Measurements from ENCODE around the gene YWHAG. TPM values are rescaled to one million over a fixed set of nuclear protein-coding genes. Genes with fewer than 3 reads are reported as not detected.
A peak's percentile ranks its signal among the peaks of the same experiment; 100 is the strongest.
"Not testable (repeated sequence)": the region's sequence is repeated elsewhere in the genome, so short reads cannot be mapped to it uniquely, and the experiment has no call there.

The YWHAG gene
- total RNA-seq, 1 donor from 2014 or later, result 190 TPM

- H3K36me3 ChIP-seq, result no peaks in the 10 kb centered on the region
- no peaks in the 10 kb centered on the region for H3K79me2 ChIP-seq (ENCODE audit: low read depth)
- H3K27ac Mint-ChIP-seq, result no peak overlapping the region
- H3K4me1 Mint-ChIP-seq, result peaks cover 29% of the 10 kb centered on the region
- H3F3A ChIP-seq (ENCODE audit: low read depth), result peaks cover 6% of the 10 kb centered on the region
- TF ChIP-seq EZH2 (IDR thresholded peaks at IDR 0.05) (no peak), EZH2phosphoT487 (IDR thresholded peaks at IDR 0.05) (no peak), CTCF (IDR thresholded peaks at IDR 0.05) (no peak)
- H4K20me1 ChIP-seq (ENCODE audit: low read depth), result no peaks in the 10 kb centered on the region
- DNase-seq (ENCODE audit: low spot score), result no peak
- H3K9me3 Mint-ChIP-seq, result no peaks in the 10 kb centered on the region
- H3K36me3 Mint-ChIP-seq, result no peaks in the 10 kb centered on the region
- H3K27me3 ChIP-seq, result no peaks in the 10 kb centered on the region
- H3K4me3 ChIP-seq, result no peak overlapping the region
- H2AFZ ChIP-seq (replicated peaks), result no peak overlapping the region
- H3K9me3 ChIP-seq (ENCODE audit: low read depth), result no peaks in the 10 kb centered on the region
- H3K27me3 Mint-ChIP-seq (ENCODE audit: insufficient read depth, low read depth), result peaks cover 8% of the 10 kb centered on the region
- H3K9ac ChIP-seq, result no peak overlapping the region
- H3K4me1 ChIP-seq, result no peaks in the 10 kb centered on the region
- H3K27ac ChIP-seq, result no peak overlapping the region
- H3K4me3 Mint-ChIP-seq, result no peak overlapping the region
- H3K4me2 ChIP-seq, result no peak overlapping the region
These were observed 65.3 kb downstream of the YWHAG start for GRCh38 chr7:76293407-76293901.

- not testable (repeated sequence) for H3K36me3 Mint-ChIP-seq; H3K27ac ChIP-seq; H3K9me3 Mint-ChIP-seq; H3F3A ChIP-seq (ENCODE audit: low read depth); H3K4me3 Mint-ChIP-seq; H3K4me1 ChIP-seq; H2AFZ ChIP-seq (replicated peaks); H3K27ac Mint-ChIP-seq; H3K4me2 ChIP-seq; H4K20me1 ChIP-seq (ENCODE audit: low read depth); DNase-seq (ENCODE audit: low spot score); H3K36me3 ChIP-seq; H3K4me3 ChIP-seq; H3K27me3 Mint-ChIP-seq (ENCODE audit: insufficient read depth, low read depth); H3K79me2 ChIP-seq (ENCODE audit: low read depth); H3K9ac ChIP-seq; H3K9me3 ChIP-seq (ENCODE audit: low read depth); H3K27me3 ChIP-seq
- peaks cover 29% of the 10 kb centered on the region for H3K4me1 Mint-ChIP-seq
These were observed 65.9 kb downstream of the YWHAG start for GRCh38 chr7:76292911-76293310.

GRCh38 chr7:76292213-76292573 lies 66.6 kb downstream of the YWHAG start:
- Histone ChIP-seq H3K79me2 (ENCODE audit: low read depth) (no peaks in the 10 kb centered on the region), H3K9ac (no peak overlapping the region), H4K20me1 (ENCODE audit: low read depth) (no peaks in the 10 kb centered on the region), H2AFZ (replicated peaks) (peak overlapping the region; percentile 87), H3K27me3 (no peaks in the 10 kb centered on the region), H3K4me3 (no peak overlapping the region), H3K4me1 (no peaks in the 10 kb centered on the region), H3K9me3 (ENCODE audit: low read depth) (no peaks in the 10 kb centered on the region), H3K36me3 (no peaks in the 10 kb centered on the region), H3K27ac (no peak overlapping the region), H3K4me2 (no peak overlapping the region), H3F3A (ENCODE audit: low read depth) (peaks cover 6% of the 10 kb centered on the region)
- no peak for DNase-seq (ENCODE audit: low spot score)
- Mint-ChIP-seq H3K9me3 (no peaks in the 10 kb centered on the region), H3K4me3 (peak overlapping the region; percentile 59), H3K4me1 (peaks cover 29% of the 10 kb centered on the region), H3K36me3 (no peaks in the 10 kb centered on the region), H3K27me3 (ENCODE audit: insufficient read depth, low read depth) (peaks cover 8% of the 10 kb centered on the region), H3K27ac (peak overlapping the region; percentile 78)
- TF ChIP-seq EZH2 (IDR thresholded peaks at IDR 0.05) (no peak), CTCF (IDR thresholded peaks at IDR 0.05) (no peak), EZH2phosphoT487 (IDR thresholded peaks at IDR 0.05) (no peak)

- Histone ChIP-seq H3K27ac (no peak overlapping the region), H3K9me3 (ENCODE audit: low read depth) (no peaks in the 10 kb centered on the region), H3K4me2 (no peak overlapping the region), H2AFZ (replicated peaks) (peak overlapping the region; percentile 87), H3K4me3 (no peak overlapping the region), H3K9ac (no peak overlapping the region), H3K79me2 (ENCODE audit: low read depth) (no peaks in the 10 kb centered on the region), H3K36me3 (no peaks in the 10 kb centered on the region), H4K20me1 (ENCODE audit: low read depth) (no peaks in the 10 kb centered on the region), H3K27me3 (no peaks in the 10 kb centered on the region), H3K4me1 (no peaks in the 10 kb centered on the region), H3F3A (ENCODE audit: low read depth) (peaks cover 6% of the 10 kb centered on the region)
- Mint-ChIP-seq H3K9me3 (no peaks in the 10 kb centered on the region), H3K4me1 (peaks cover 29% of the 10 kb centered on the region), H3K27ac (peak overlapping the region; percentile 90), H3K36me3 (no peaks in the 10 kb centered on the region), H3K4me3 (peak overlapping the region; percentile 69), H3K27me3 (ENCODE audit: insufficient read depth, low read depth) (peaks cover 8% of the 10 kb centered on the region)
- TF ChIP-seq EZH2 (IDR thresholded peaks at IDR 0.05) (no peak), CTCF (IDR thresholded peaks at IDR 0.05) (peak; percentile 96)
- peak; percentile 85 for DNase-seq (ENCODE audit: low spot score)
These were observed 67.2 kb downstream of the YWHAG start for GRCh38 chr7:76291351-76292212.

- H3F3A ChIP-seq (ENCODE audit: low read depth); H3K4me2 ChIP-seq; H3K36me3 Mint-ChIP-seq; H3K4me1 ChIP-seq; H2AFZ ChIP-seq (replicated peaks); H3K27ac ChIP-seq; H3K79me2 ChIP-seq (ENCODE audit: low read depth); H3K9me3 ChIP-seq (ENCODE audit: low read depth); H4K20me1 ChIP-seq (ENCODE audit: low read depth); H3K36me3 ChIP-seq; H3K27me3 Mint-ChIP-seq (ENCODE audit: insufficient read depth, low read depth); DNase-seq (ENCODE audit: low spot score); H3K4me3 ChIP-seq; H3K9ac ChIP-seq; H3K27me3 ChIP-seq; H3K9me3 Mint-ChIP-seq: not testable (repeated sequence)
- Mint-ChIP-seq H3K4me1 (peaks cover 29% of the 10 kb centered on the region), H3K27ac (peak overlapping the region; percentile 90), H3K4me3 (peak overlapping the region; percentile 69)
These were observed 67.9 kb downstream of the YWHAG start for GRCh38 chr7:76290847-76291350.

Data from neural progenitor cell (in vitro differentiated cells).